HUES64 (cell line): ENCODE results near the gene HMCN2.

Experiments
- H3K27ac ChIP-seq: 2 replicates; pipeline ENCODE4 v1.7.0; 2013; ENCODE audit warnings: low read depth, low read length, inconsistent platforms
- H3K27me3 ChIP-seq: 2 replicates; pipeline ENCODE4 v1.6.1; 2013; ENCODE audit warnings: mild to moderate bottlenecking, low read length; ENCODE audit not compliant: insufficient read depth
- H3K36me3 ChIP-seq: 2 replicates; pipeline ENCODE4 v1.6.1; 2013; ENCODE audit warnings: mild to moderate bottlenecking, low read length; ENCODE audit not compliant: insufficient read depth
- H3K4me1 ChIP-seq: 2 replicates; pipeline ENCODE4 v1.6.1; 2013; ENCODE audit warnings: mild to moderate bottlenecking, low read length, moderate library complexity; ENCODE audit not compliant: insufficient read depth
- H3K4me3 ChIP-seq: 2 replicates; pipeline ENCODE4 v1.5.1; 2013; ENCODE audit warnings: mild to moderate bottlenecking, low read length, moderate library complexity
- H3K9ac ChIP-seq: 2 replicates; pipeline ENCODE4 v1.6.1; 2013; ENCODE audit warnings: mild to moderate bottlenecking, low read depth, low read length
- H3K9me3 ChIP-seq: 2 replicates; pipeline ENCODE4 v1.6.1; 2013; ENCODE audit warnings: low read depth, low read length; ENCODE audit not compliant: insufficient read depth
- WGBS: fragments of 150-250, 120-280 bp; methylation state at CpG from one replicate; pipeline ENCODE4 v1.1.7; 2013; ENCODE audit warnings: missing lambda C conversion rate; 5-methylcytosine and 5-hydroxymethylcytosine counted together

HMCN2 gene

GRCh38 chr9:130240410-130241197, 25.0 kb upstream of the HMCN2 start:
- H3K9ac ChIP-seq = no peak overlapping the region
- WGBS = 77% methylated on average over 5 of the region's 5 CpGs
- H3K27ac ChIP-seq = no peak overlapping the region
- H3K4me3 ChIP-seq = no peak overlapping the region
- 0 out of 2 replicates have a peak, but pooled peaks cover 2% of the 10 kb centered on the region for H3K4me1 ChIP-seq
- H3K27me3 ChIP-seq = no peaks in the 10 kb centered on the region
- H3K36me3 ChIP-seq = no peaks in the 10 kb centered on the region
- H3K9me3 ChIP-seq = no peaks in the 10 kb centered on the region

DNA sequence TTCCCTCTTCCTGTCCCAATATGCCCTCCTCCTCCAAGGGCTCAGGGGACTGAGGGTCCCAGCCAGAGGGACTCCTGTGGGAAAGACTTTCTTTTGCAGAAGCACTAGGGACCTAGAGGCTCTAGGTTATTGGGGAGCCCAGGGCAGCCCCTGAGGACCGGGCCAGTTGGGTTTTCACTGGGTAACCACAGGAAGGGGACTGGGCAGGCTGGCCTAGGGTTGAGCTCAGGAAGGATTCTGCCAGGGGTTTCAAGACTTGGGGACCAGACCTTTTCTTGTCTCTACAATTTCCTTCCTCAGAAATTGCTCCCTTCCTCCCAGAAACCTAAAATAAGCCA, 24.4 kb upstream of the HMCN2 start:
- no peak overlapping the region for H3K9ac ChIP-seq
- no peaks in the 10 kb centered on the region for H3K27me3 ChIP-seq
- H3K4me1 ChIP-seq = 0 out of 2 replicates have a peak, but pooled peaks cover 2% of the 10 kb centered on the region
- H3K36me3 ChIP-seq = no peaks in the 10 kb centered on the region
- WGBS = 88% methylated on average over 1 of the region's 1 CpG
- H3K9me3 ChIP-seq = no peaks in the 10 kb centered on the region
- no peak overlapping the region for H3K4me3 ChIP-seq
- no peak overlapping the region for H3K27ac ChIP-seq

DNA sequence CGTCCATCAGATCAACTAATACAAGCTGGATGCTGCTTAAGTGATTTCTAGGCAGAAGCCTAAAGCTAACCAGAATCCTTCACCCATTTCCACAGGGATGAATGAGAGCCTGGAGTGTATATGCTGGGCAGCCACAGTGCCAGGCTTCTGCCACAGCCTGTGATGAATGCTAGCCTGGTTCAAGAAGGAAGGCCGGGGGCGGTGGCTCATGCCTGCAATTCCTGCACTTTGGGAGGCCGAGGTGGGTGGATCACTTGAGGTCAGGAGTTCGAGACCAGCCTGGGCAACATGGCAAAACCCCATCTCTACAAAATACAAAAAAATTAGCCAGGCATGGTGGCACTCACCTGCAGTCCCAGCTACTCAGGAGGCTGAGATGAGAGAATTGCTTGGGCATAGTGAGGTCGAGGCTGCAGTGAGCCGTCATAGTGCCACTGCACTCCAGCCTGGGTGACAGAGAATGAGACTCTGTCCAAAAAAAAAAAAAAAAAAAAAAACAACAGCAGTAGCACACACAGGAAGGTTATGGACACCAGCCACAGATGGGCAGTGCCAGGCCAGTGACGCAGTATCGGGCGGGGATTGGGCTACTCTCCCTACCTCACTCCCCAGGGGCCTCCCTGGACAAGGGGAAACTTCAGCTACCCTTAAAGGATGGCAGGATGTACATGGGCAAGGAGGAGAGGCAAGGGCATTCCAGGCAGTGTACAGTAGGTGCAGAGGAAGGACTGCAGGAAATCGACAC, 23.1 kb upstream of the HMCN2 start:
- 0 out of 2 replicates have a peak, but pooled peaks cover 2% of the 10 kb centered on the region for H3K4me1 ChIP-seq
- no peak overlapping the region for H3K27ac ChIP-seq
- peak overlapping the region; percentile 6; the same call in 1 of the 2 replicates for H3K4me3 ChIP-seq
- no peak overlapping the region for H3K9ac ChIP-seq
- 91% methylated on average over 11 of the region's 11 CpGs for whole genome bisulfite sequencing
- H3K36me3 ChIP-seq = no peaks in the 10 kb centered on the region
- H3K27me3 ChIP-seq = no peaks in the 10 kb centered on the region
- H3K9me3 ChIP-seq = no peaks in the 10 kb centered on the region

DNA sequence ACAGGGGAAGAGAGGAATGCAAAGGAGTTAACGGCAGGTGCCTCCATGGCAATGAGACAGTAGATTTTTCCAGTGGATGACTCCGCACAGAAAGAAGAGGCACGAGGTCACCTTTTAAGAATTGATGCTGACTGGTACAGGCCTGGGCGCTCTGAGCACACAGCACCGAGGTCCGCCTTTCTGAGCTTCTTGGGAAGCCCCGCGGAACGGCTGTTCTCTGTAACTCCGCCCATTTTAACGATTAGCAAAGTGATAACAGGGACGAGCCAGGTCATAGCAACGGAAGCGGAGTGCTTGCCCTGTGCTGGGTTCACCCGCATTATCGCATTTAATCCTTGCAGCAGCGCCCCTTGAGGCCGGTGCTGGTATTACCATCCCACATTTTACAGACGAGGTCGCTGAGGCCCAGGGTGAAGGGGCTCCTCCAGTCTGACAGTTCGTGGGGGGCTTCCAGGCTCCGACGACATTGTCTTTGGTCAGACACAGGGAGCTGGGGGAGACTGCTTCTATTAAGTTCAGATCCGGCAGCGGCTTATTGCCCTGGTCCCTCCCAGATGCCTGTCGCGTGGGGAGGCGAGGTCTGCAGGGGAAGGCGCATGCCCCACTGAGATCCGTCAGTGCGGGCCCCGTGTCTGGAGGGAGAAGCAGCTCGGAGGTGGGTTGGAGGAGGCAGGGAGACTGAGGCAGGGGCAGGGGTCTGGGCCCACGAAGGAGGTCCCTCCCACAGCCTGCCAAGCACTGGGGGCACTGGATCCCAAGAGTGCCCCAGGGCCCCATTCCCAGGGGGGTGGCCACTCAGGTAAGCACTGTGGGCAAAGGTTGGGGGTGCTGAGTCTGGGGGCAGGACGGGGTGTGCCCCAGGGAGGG, 22.3 kb upstream of the HMCN2 start:
- H3K27me3 ChIP-seq = no peaks in the 10 kb centered on the region
- H3K27ac ChIP-seq = no peak overlapping the region
- WGBS = 36% methylated on average over 35 of the region's 35 CpGs
- H3K9ac ChIP-seq = no peak overlapping the region
- H3K36me3 ChIP-seq = no peaks in the 10 kb centered on the region
- H3K9me3 ChIP-seq = no peaks in the 10 kb centered on the region
- peak overlapping the region; percentile 6; the same call in 1 of the 2 replicates for H3K4me3 ChIP-seq
- 0 out of 2 replicates have a peak, but pooled peaks cover 2% of the 10 kb centered on the region for H3K4me1 ChIP-seq

- no peak overlapping the region for H3K27ac ChIP-seq
- H3K9ac ChIP-seq = no peak overlapping the region
These were observed 21.7 kb upstream of the HMCN2 start for GRCh38 chr9:130243882-130244170.

DNA sequence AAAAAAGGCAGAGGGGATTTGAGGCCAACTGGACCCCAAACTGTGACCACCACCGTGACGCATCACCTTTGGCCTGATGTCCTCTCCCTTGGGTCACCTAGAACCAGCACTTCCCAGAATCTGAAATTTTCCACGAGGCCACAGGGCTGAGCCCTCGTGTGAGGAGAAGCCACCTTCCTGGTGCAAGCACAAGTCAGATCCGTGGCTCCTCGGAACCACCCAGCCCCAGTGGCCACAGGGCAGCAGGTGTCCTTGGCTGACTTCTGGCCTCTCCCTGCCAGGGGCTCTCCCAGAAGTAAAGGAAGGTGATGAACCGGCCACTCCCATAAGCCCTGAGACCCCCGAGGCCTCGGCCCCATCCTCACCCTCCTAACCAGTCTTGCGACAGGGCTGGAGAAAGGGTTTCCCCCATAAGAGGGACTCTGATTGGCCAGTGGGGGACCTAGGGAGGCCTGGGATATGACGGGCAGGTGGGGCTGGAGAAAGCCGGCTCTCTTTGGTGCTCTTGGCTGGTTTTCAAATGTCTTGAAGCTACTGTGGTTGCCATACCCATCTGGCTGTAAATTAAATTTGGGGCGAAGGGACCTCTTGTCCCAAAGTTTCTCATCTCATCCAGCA, 20.9 kb upstream of the HMCN2 start:
- Histone ChIP-seq H3K9me3 (no peaks in the 10 kb centered on the region), H3K9ac (no peak overlapping the region), H3K36me3 (no peaks in the 10 kb centered on the region), H3K27me3 (no peaks in the 10 kb centered on the region), H3K4me1 (0 out of 2 replicates have a peak, but pooled peaks cover 2% of the 10 kb centered on the region), H3K4me3 (no peak overlapping the region), H3K27ac (no peak overlapping the region)
- WGBS = 91% methylated on average over 13 of the region's 13 CpGs

More at GRCh38 chr9:130243882-130244170, 21.7 kb upstream of the HMCN2 start:
- no peaks in the 10 kb centered on the region for H3K9me3 ChIP-seq
- no peaks in the 10 kb centered on the region for H3K27me3 ChIP-seq
- 0 out of 2 replicates have a peak, but pooled peaks cover 2% of the 10 kb centered on the region for H3K4me1 ChIP-seq
- H3K36me3 ChIP-seq = no peaks in the 10 kb centered on the region
- 90% methylated on average over 7 of the region's 7 CpGs for WGBS
- H3K4me3 ChIP-seq = no peak overlapping the region

DNA sequence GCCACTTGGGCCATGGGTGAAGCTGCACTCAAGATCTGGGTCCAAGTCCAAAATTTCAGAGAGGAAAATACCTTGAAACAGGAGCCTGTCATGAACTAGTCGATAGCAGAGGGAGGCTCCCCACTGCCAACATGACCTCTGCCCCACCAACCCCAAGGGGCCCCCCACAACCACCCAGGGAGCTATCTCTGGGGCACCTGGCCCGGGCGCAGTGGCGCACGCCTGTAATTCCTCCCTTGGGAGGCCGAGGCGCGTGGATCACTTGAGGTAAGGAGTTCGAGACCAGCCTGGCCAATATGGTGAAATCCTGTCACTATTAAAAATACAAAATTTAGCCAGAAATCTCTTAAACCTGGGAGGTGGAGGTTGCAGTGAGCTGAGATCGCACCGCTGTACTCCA, 20.1 kb upstream of the HMCN2 start:
- Histone ChIP-seq H3K36me3 (no peaks in the 10 kb centered on the region), H3K4me3 (no peak overlapping the region), H3K27me3 (no peaks in the 10 kb centered on the region), H3K27ac (no peak overlapping the region), H3K4me1 (0 out of 2 replicates have a peak, but pooled peaks cover 2% of the 10 kb centered on the region), H3K9me3 (no peaks in the 10 kb centered on the region), H3K9ac (no peak overlapping the region)
- 94% methylated on average over 11 of the region's 11 CpGs for WGBS

GRCh38 chr9:130246126-130246525, 19.4 kb upstream of the HMCN2 start:
- 0 out of 2 replicates have a peak, but pooled peaks cover 2% of the 10 kb centered on the region for H3K4me1 ChIP-seq
- no peak overlapping the region for H3K27ac ChIP-seq
- H3K27me3 ChIP-seq = no peaks in the 10 kb centered on the region
- H3K36me3 ChIP-seq = no peaks in the 10 kb centered on the region
- H3K4me3 ChIP-seq = no peak overlapping the region
- H3K9me3 ChIP-seq = no peaks in the 10 kb centered on the region
- H3K9ac ChIP-seq = no peak overlapping the region
- WGBS = 88% methylated on average over 3 of the region's 3 CpGs

DNA sequence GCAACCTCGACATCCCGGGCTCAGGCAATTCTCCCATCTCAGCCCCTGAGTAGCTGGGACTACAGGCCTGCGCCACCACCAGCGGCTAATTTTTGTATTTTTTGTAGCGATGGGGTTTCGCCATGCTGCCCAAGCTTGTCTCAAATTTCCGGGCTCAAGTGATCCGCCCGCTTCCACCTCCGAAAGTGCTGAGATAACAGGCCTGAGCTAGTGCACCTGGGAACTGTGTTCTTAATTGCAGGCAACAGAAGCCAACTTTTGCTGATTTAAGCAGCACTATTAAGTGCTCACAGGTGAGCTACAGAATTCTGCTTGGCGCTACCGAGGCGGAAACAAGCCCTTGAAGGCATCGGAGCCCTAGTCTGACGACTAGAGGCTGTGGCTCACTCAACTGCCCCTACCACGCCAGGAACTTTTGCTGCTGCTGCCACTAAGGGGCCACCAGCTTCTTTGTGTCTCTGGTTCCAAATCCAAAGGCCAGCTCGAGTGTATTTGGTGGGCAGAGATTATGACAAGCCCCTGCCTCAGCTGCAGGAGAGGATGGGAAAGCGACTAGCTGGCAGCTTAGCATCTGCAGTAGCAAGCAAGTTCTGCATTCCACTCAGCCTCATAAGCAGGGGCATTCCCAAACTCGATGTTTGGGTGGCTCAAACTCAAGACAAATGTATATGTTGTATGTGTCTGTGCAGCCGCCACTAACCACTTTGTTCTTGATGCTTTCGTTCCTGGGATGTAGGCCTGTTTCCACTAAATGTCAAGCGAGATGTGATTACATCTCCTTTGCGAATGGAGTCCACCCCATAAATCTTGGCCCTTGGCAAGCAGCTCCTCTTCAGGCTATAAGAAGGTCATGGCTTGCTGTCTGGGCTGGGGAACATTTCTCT, 10.6 kb upstream of the HMCN2 start:
- WGBS = 90% methylated on average over 23 of the region's 23 CpGs
- Histone ChIP-seq H3K36me3 (no peaks in the 10 kb centered on the region), H3K4me3 (no peak overlapping the region), H3K9me3 (peaks cover 9% of the 10 kb centered on the region), H3K4me1 (peaks cover 3% of the 10 kb centered on the region; the same call in 1 of the 2 replicates), H3K9ac (no peak overlapping the region), H3K27ac (no peak overlapping the region), H3K27me3 (no peaks in the 10 kb centered on the region)

- H3K27me3 ChIP-seq = no peaks in the 10 kb centered on the region
- H3K9me3 ChIP-seq = peaks cover 9% of the 10 kb centered on the region
- H3K27ac ChIP-seq = no peak overlapping the region
- H3K4me3 ChIP-seq = no peak overlapping the region
- no peaks in the 10 kb centered on the region for H3K36me3 ChIP-seq
- 88% methylated on average over 5 of the region's 5 CpGs for WGBS
- no peak overlapping the region for H3K9ac ChIP-seq
- H3K4me1 ChIP-seq = peaks cover 3% of the 10 kb centered on the region; the same call in 1 of the 2 replicates
These were observed 9.9 kb upstream of the HMCN2 start for GRCh38 chr9:130255631-130256134.
